ENCODE measurements around the gene NCAM1. TPM values are rescaled to one million over a fixed set of nuclear protein-coding genes. Genes with fewer than 3 reads are reported as not detected.

NCAM1 gene
- total RNA-seq, 4 donors from 2014 or later: 94.8 to 195 (median 150) TPM

- no peaks in the 10 kb centered on the region for H3K36me3 ChIP-seq
- peaks cover 0 to 15% of the 10 kb centered on the region in 2 donors for H3K4me1 ChIP-seq
- WGBS, 2 donors: 67% methylated on average over 4 of the region's 4 CpGs
- TF ChIP-seq POLR2A (IDR thresholded peaks at IDR 0.05) (no peak), CTCF (IDR thresholded peaks at IDR 0.05) (no peak)
- no peak overlapping the region for H3K27ac ChIP-seq
- H3K4me3 ChIP-seq (replicated peaks in 1 of 3): no peak overlapping the region
- no peaks in the 10 kb centered on the region for H3K9me3 ChIP-seq
- H3K27me3 ChIP-seq: no peaks in the 10 kb centered on the region
- DNase-seq: no peak
- intact Hi-C loops (cut with DNase I): no loop called here
Measured at GRCh38 chr11:113016905-113017304, 55.7 kb downstream of the NCAM1 start.

GRCh38 chr11:113018913-113019312 is 57.7 kb downstream of the NCAM1 start:
- no peak for DNase-seq
- intact Hi-C loops (cut with DNase I): no loop called here
- no peak overlapping the region for H3K27ac ChIP-seq
- TF ChIP-seq CTCF (IDR thresholded peaks at IDR 0.05): no peak
- H3K4me1 ChIP-seq: peaks cover 0 to 12% of the 10 kb centered on the region in 2 donors
- H3K27me3 ChIP-seq: no peaks in the 10 kb centered on the region
- 87 to 92% methylated on average over 5 of the region's 5 CpGs for WGBS, 2 donors
- no peaks in the 10 kb centered on the region for H3K36me3 ChIP-seq
- H3K4me3 ChIP-seq (replicated peaks in 1 of 3): no peak overlapping the region
- H3K9me3 ChIP-seq: no peaks in the 10 kb centered on the region

GRCh38 chr11:113019711-113020110 is 58.5 kb downstream of the NCAM1 start:
- intact Hi-C loops (cut with DNase I): no loop called here
- no peak for DNase-seq
- TF ChIP-seq CTCF (IDR thresholded peaks at IDR 0.05): no peak
- no peak for TF ChIP-seq POLR2A (IDR thresholded peaks at IDR 0.05)
- no peaks in the 10 kb centered on the region for H3K36me3 ChIP-seq
- 69 to 71% methylated on average over 4 of the region's 4 CpGs for WGBS, 2 donors
- H3K4me1 ChIP-seq: peaks cover 0 to 6% of the 10 kb centered on the region in 2 donors
- H3K4me3 ChIP-seq (replicated peaks in 1 of 3): no peak overlapping the region
- no peaks in the 10 kb centered on the region for H3K27me3 ChIP-seq
- no peak overlapping the region for H3K27ac ChIP-seq
- H3K9me3 ChIP-seq: no peaks in the 10 kb centered on the region

GRCh38 chr11:113021111-113021510 is 59.9 kb downstream of the NCAM1 start:
- intact Hi-C loops (cut with DNase I): no loop called here
- Histone ChIP-seq H3K27me3 (no peaks in the 10 kb centered on the region), H3K36me3 (no peaks in the 10 kb centered on the region), H3K4me1 (no peaks in the 10 kb centered on the region), H3K4me3 (replicated peaks in 1 of 3) (no peak overlapping the region), H3K27ac (no peak overlapping the region), H3K9me3 (no peaks in the 10 kb centered on the region)
- TF ChIP-seq CTCF (IDR thresholded peaks at IDR 0.05) (no peak), POLR2A (IDR thresholded peaks at IDR 0.05) (no peak)
- 95 to 100% methylated on average over 1 of the region's 1 CpG for WGBS, 2 donors
- no peak for DNase-seq

GRCh38 chr11:113022262-113022661 is 61.0 kb downstream of the NCAM1 start:
- DNase-seq: no peak
- TF ChIP-seq CTCF (IDR thresholded peaks at IDR 0.05) (no peak), POLR2A (IDR thresholded peaks at IDR 0.05) (no peak)
- H3K27ac ChIP-seq: no peak overlapping the region
- intact Hi-C loops (cut with DNase I): no loop called here
- 97 to 100% methylated on average over 2 of the region's 2 CpGs for WGBS, 2 donors
- H3K36me3 ChIP-seq: no peaks in the 10 kb centered on the region
- H3K4me3 ChIP-seq (replicated peaks in 1 of 3): no peak overlapping the region
- H3K9me3 ChIP-seq: no peaks in the 10 kb centered on the region
- no peaks in the 10 kb centered on the region for H3K4me1 ChIP-seq
- H3K27me3 ChIP-seq: no peaks in the 10 kb centered on the region

Data from thyroid gland (tissue), 4 donors.